ENCODE results near the gene ESAM. TPM values are rescaled to one million over a fixed set of nuclear protein-coding genes. Genes with fewer than 3 reads are reported as not detected.

Gene ESAM
- total and polyA plus RNA-seq, 10 of the 15 experiments (the other 5 are each of a cell fraction or from before 2014, with no cell fraction given): 2.7 to 43.6 (median 19.5) TPM

- TF ChIP-seq SUZ12 (IDR thresholded peaks at IDR 0.05; ENCODE audit: unreplicated experiment) (no peak), GABPA (IDR thresholded peaks at IDR 0.05; ENCODE audit: low read depth) (no peak), FOS (IDR thresholded peaks at IDR 0.05; ENCODE audit: borderline replicate concordance, extremely low read depth, insufficient read length) (no peak), ZNF687 (IDR thresholded peaks at IDR 0.05) (no peak), NBN (IDR thresholded peaks at IDR 0.05) (peak; percentile 23; the same call in 1 of the 2 replicates), CBFB (IDR thresholded peaks at IDR 0.05; ENCODE audit: low read depth) (0 out of 2 replicates have a peak, but pooled peaks have one; percentile 10), MEF2A (IDR thresholded peaks at IDR 0.05; ENCODE audit: insufficient read depth, low read depth, low read length) (no peak)
These were observed 587 bp downstream of the ESAM start (continued) for GRCh38 chr11:124761301-124762104.

All from GM12878 (cell line).